Activated naive CD8-positive, alpha-beta T cell treated with anti-CD3 and anti-CD28 coated beads, Interleukin-2, amount 50 U/mL, for 16 hours (primary cell): ENCODE data around the gene NR1H3.

Experiments
- DNase-seq: peaks from one replicate; pipeline ENCODE4 v3.0.0-alpha.2; 2020; ENCODE audit warnings: low read depth, low spot score

NR1H3 gene

GRCh38 chr11:47269829-47270305, 12.1 kb downstream of the NR1H3 start, which contains the start of gene MADD:
Gene MADD, plus strand, starts transcription at chr11:47270133.
- DNase-seq, result peak; percentile 83

GRCh38 chr11:47270331-47271271, 12.8 kb downstream of the NR1H3 start:
- DNase-seq, result no peak

GRCh38 chr11:47271328-47271727, 13.5 kb downstream of the NR1H3 start:
- no peak for DNase-seq

GRCh38 chr11:47271961-47272661, 14.3 kb downstream of the NR1H3 start:
- no peak for DNase-seq

GRCh38 chr11:47272706-47273105, 14.9 kb downstream of the NR1H3 start:
- DNase-seq, result no peak

GRCh38 chr11:47274495-47275235, 16.9 kb downstream of the NR1H3 start:
- DNase-seq, result no peak

GRCh38 chr11:47276923-47277322, 19.1 kb downstream of the NR1H3 start:
- DNase-seq, result no peak

- no peak for DNase-seq
Observed at GRCh38 chr11:47278058-47278457, 20.3 kb downstream of the NR1H3 start.

- DNase-seq, result no peak
Observed at GRCh38 chr11:47278769-47279168, 21.0 kb downstream of the NR1H3 start.

- no peak for DNase-seq
Observed at GRCh38 chr11:47280099-47280498, 22.3 kb downstream of the NR1H3 start.

- DNase-seq, result no peak
Observed at GRCh38 chr11:47280860-47281259, 23.1 kb downstream of the NR1H3 start.

- no peak for DNase-seq
Observed at GRCh38 chr11:47282462-47282861, 24.7 kb downstream of the NR1H3 start.

GRCh38 chr11:47284151-47284550, 26.4 kb downstream of the NR1H3 start:
- DNase-seq, result no peak

GRCh38 chr11:47285969-47286770, 28.4 kb downstream of the NR1H3 start:
- DNase-seq, result no peak

GRCh38 chr11:47288066-47288465, 30.3 kb downstream of the NR1H3 start:
- DNase-seq, result no peak

- DNase-seq, result no peak
Observed at GRCh38 chr11:47289856-47290255, 32.1 kb downstream of the NR1H3 start.

GRCh38 chr11:47295385-47295784, 37.6 kb downstream of the NR1H3 start:
- no peak for DNase-seq

- no peak for DNase-seq
Observed at GRCh38 chr11:47296045-47296444, 38.2 kb downstream of the NR1H3 start.

- DNase-seq, result no peak
Observed at GRCh38 chr11:47299078-47299477, 41.3 kb downstream of the NR1H3 start.

GRCh38 chr11:47302853-47303252, 45.1 kb downstream of the NR1H3 start:
- no peak for DNase-seq
